ENCODE data around the gene RBM8A. TPM values are rescaled to one million over a fixed set of nuclear protein-coding genes. Genes with fewer than 3 reads are reported as not detected.

Gene RBM8A
- polyA plus RNA-seq (2013, experiment 1 of 2) = 161 TPM
- 144 TPM for polyA plus RNA-seq (2013, experiment 2 of 2)

GRCh38 chr1:145927063-145927886, at the start of gene RBM8A:
Gene RBM8A (minus strand): TSS chr1:145927484. CDS start chr1:145927426, 58 bp downstream.
- Histone ChIP-seq H3K9me3 (ENCODE audit: control insufficient read depth, low read length) (no peaks in the 10 kb centered on the region), H3K27ac (ENCODE audit: low read depth, low read length, severe bottlenecking) (peak within 1 kb of the TSS; percentile 89), H3K4me3 (ENCODE audit: extremely low read depth, insufficient read depth, low read length, poor library complexity, severe bottlenecking) (peak within 1 kb of the TSS; percentile 86), H3K36me3 (ENCODE audit: control insufficient read depth, insufficient read depth, low read length) (peaks cover 35% of the 10 kb centered on the region), H3K4me1 (ENCODE audit: control insufficient read depth, insufficient read depth, low read length, poor library complexity, severe bottlenecking) (no peaks in the 10 kb centered on the region)
- 0% methylated on average over 27 of the region's 41 CpGs for WGBS, 2 experiments (ENCODE audit: insufficient coverage in 2 of 2)

DNA sequence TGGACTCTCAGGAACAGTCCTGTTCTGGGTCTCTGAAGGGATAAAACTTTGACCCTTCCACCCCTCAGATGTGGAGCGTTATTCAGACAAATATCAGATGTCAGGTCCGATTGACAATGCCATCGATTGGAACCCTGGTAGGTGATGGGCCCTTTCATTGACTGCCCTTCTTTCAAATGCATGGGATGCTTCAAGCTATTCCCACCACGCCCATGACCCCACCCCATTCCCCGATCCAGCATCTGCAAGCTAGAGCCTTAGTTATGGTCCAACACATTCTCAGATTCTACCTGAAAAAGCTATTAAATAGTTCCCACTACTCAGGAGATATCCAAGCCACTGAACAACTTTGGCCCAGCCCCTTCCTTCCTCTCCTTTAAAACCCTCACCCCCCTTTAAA, 49.7 kb upstream of the RBM8A start:
- WGBS, 2 experiments (ENCODE audit: insufficient coverage in 2 of 2) = 79 to 81% methylated on average over 4 to 5 of the region's 5 CpGs
- H3K9me3 ChIP-seq (ENCODE audit: control insufficient read depth, low read length) = no peaks in the 10 kb centered on the region
- peaks cover 37% of the 10 kb centered on the region for H3K4me1 ChIP-seq (ENCODE audit: control insufficient read depth, insufficient read depth, low read length, poor library complexity, severe bottlenecking)
- H3K36me3 ChIP-seq (ENCODE audit: control insufficient read depth, insufficient read depth, low read length) = no peaks in the 10 kb centered on the region
- no peak overlapping the region for H3K4me3 ChIP-seq (ENCODE audit: extremely low read depth, insufficient read depth, low read length, poor library complexity, severe bottlenecking)
- no peak overlapping the region for H3K27ac ChIP-seq (ENCODE audit: low read depth, low read length, severe bottlenecking)

- H3K4me1 ChIP-seq (ENCODE audit: control insufficient read depth, insufficient read depth, low read length, poor library complexity, severe bottlenecking) = peaks cover 28% of the 10 kb centered on the region
- H3K36me3 ChIP-seq (ENCODE audit: control insufficient read depth, insufficient read depth, low read length) = no peaks in the 10 kb centered on the region
- no peak overlapping the region for H3K4me3 ChIP-seq (ENCODE audit: extremely low read depth, insufficient read depth, low read length, poor library complexity, severe bottlenecking)
- no peaks in the 10 kb centered on the region for H3K9me3 ChIP-seq (ENCODE audit: control insufficient read depth, low read length)
- WGBS, 2 experiments (ENCODE audit: insufficient coverage in 2 of 2) = 88 to 97% methylated on average over 4 of the region's 4 CpGs
- H3K27ac ChIP-seq (ENCODE audit: low read depth, low read length, severe bottlenecking) = no peak overlapping the region
Observed at GRCh38 chr1:145975216-145975615, 47.9 kb upstream of the RBM8A start.

- Histone ChIP-seq H3K27ac (ENCODE audit: low read depth, low read length, severe bottlenecking) (no peak overlapping the region), H3K4me3 (ENCODE audit: extremely low read depth, insufficient read depth, low read length, poor library complexity, severe bottlenecking) (no peak overlapping the region), H3K36me3 (ENCODE audit: control insufficient read depth, insufficient read depth, low read length) (no peaks in the 10 kb centered on the region), H3K4me1 (ENCODE audit: control insufficient read depth, insufficient read depth, low read length, poor library complexity, severe bottlenecking) (peaks cover 23% of the 10 kb centered on the region), H3K9me3 (ENCODE audit: control insufficient read depth, low read length) (no peaks in the 10 kb centered on the region)
- WGBS, 2 experiments (ENCODE audit: insufficient coverage in 2 of 2) = 96 to 100% methylated on average over 1 to 4 of the region's 7 CpGs
Observed at GRCh38 chr1:145974721-145975120, 47.4 kb upstream of the RBM8A start.

- Histone ChIP-seq H3K9me3 (ENCODE audit: control insufficient read depth, low read length) (peaks cover 4% of the 10 kb centered on the region), H3K4me3 (ENCODE audit: extremely low read depth, insufficient read depth, low read length, poor library complexity, severe bottlenecking) (no peak overlapping the region), H3K4me1 (ENCODE audit: control insufficient read depth, insufficient read depth, low read length, poor library complexity, severe bottlenecking) (peaks cover 6% of the 10 kb centered on the region), H3K36me3 (ENCODE audit: control insufficient read depth, insufficient read depth, low read length) (no peaks in the 10 kb centered on the region), H3K27ac (ENCODE audit: low read depth, low read length, severe bottlenecking) (no peak overlapping the region)
- WGBS, 2 experiments (ENCODE audit: insufficient coverage in 2 of 2) = 91 to 98% methylated on average over 4 of the region's 7 CpGs
Observed at GRCh38 chr1:145972580-145972979, 45.3 kb upstream of the RBM8A start.

GRCh38 chr1:145967288-145967687, 40.0 kb upstream of the RBM8A start:
- Histone ChIP-seq H3K4me1 (ENCODE audit: control insufficient read depth, insufficient read depth, low read length, poor library complexity, severe bottlenecking) (peaks cover 17% of the 10 kb centered on the region), H3K4me3 (ENCODE audit: extremely low read depth, insufficient read depth, low read length, poor library complexity, severe bottlenecking) (no peak overlapping the region), H3K27ac (ENCODE audit: low read depth, low read length, severe bottlenecking) (no peak overlapping the region), H3K36me3 (ENCODE audit: control insufficient read depth, insufficient read depth, low read length) (no peaks in the 10 kb centered on the region), H3K9me3 (ENCODE audit: control insufficient read depth, low read length) (peaks cover 7% of the 10 kb centered on the region)
- 78 to 100% methylated on average over 1 of the region's 2 CpGs for WGBS, 2 experiments (ENCODE audit: insufficient coverage in 2 of 2)

DNA sequence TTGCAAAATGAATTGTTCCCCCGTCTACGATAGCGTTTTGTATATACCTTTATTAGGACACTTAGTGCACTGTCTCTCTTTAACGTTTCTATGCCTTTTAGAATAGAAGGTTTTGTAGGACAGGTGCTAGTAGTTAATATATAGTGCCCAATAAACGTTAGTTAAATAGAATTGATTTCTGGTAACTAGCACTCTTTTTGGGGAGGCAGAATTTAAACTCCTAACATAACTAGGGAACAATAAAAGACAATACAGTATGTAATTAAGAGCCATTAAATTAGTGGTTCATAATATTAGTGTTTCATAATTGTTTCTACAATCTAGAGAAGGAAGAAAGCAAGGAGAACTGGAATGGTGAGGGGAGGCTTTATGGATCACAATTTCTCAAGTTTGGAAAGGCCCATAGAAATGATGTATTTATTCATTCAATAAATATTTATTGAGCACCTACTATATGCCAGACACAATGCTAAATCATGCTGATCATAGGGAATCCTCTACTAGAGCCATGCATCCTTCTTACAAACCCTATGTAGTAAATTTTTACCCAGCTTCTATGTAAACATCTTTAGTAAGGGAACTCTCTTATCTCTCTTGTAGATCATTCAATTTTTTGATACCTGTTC, 37.9 kb upstream of the RBM8A start:
- Histone ChIP-seq H3K27ac (ENCODE audit: low read depth, low read length, severe bottlenecking) (no peak overlapping the region), H3K4me1 (ENCODE audit: control insufficient read depth, insufficient read depth, low read length, poor library complexity, severe bottlenecking) (peaks cover 21% of the 10 kb centered on the region), H3K4me3 (ENCODE audit: extremely low read depth, insufficient read depth, low read length, poor library complexity, severe bottlenecking) (peak overlapping the region; percentile 60), H3K36me3 (ENCODE audit: control insufficient read depth, insufficient read depth, low read length) (no peaks in the 10 kb centered on the region), H3K9me3 (ENCODE audit: control insufficient read depth, low read length) (peaks cover 7% of the 10 kb centered on the region)
- 40% methylated on average over 3 of the region's 5 CpGs; no CpG with 5 or more reads in 1 of the 2 experiments for WGBS, 2 experiments (ENCODE audit: insufficient coverage in 2 of 2)

DNA sequence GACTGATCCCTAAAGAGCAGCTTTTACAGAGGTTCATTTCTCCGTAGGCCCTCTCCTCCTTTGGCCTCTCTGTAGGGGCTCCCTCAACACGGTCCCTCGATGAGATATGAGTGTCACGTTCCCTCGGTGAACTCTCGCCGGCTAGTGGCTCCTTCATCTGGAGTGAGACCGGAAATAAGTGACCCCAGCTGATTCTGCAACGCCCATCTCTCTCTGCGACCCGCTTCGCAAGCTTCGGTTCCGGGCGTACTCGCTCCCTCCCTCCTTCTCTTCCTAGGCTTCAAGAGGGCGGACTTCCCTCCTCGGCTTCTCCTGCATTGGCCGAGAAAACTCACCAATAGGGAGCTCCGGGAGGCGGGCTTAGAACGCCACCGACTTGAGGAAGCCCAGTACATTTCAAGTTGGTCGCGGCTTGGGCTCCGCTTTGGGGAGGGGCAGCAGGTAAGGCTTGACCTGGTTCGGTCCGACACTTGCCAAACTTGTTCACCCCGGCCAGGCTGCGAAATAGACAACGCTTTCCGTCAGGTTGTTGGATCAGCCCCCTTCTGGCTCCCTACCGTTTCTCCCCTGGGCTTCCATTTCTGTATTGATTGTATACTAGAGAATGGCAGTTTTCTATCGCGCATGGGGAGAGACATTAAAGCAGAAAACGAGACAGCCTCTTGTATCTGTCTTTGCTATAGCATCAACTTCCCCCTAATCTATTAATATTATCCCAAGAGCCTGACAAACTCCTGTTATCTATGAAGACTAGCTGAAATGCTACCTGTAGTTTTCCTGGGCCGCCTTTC, 37.2 kb upstream of the RBM8A start, which contains the start of the genes ANKRD34A and POLR3GL:
TSS of gene ANKRD34A (minus strand) at position 248 of the 791 bp plus-strand sequence. CDS start 2,816 bp downstream, outside the sequence.
TSS of gene POLR3GL (plus strand) at position 363 of the 791 bp plus-strand sequence. CDS start 10,176 bp downstream, outside the sequence.
- Histone ChIP-seq H3K9me3 (ENCODE audit: control insufficient read depth, low read length) (peaks cover 7% of the 10 kb centered on the region), H3K27ac (ENCODE audit: low read depth, low read length, severe bottlenecking) (peak within 1 kb of the TSS; percentile 71), H3K4me3 (ENCODE audit: extremely low read depth, insufficient read depth, low read length, poor library complexity, severe bottlenecking) (peak within 1 kb of the TSS; percentile 60), H3K36me3 (ENCODE audit: control insufficient read depth, insufficient read depth, low read length) (no peaks in the 10 kb centered on the region), H3K4me1 (ENCODE audit: control insufficient read depth, insufficient read depth, low read length, poor library complexity, severe bottlenecking) (peaks cover 21% of the 10 kb centered on the region)
- 3 to 4% methylated on average over 29 to 30 of the region's 37 CpGs for WGBS, 2 experiments (ENCODE audit: insufficient coverage in 2 of 2)

DNA sequence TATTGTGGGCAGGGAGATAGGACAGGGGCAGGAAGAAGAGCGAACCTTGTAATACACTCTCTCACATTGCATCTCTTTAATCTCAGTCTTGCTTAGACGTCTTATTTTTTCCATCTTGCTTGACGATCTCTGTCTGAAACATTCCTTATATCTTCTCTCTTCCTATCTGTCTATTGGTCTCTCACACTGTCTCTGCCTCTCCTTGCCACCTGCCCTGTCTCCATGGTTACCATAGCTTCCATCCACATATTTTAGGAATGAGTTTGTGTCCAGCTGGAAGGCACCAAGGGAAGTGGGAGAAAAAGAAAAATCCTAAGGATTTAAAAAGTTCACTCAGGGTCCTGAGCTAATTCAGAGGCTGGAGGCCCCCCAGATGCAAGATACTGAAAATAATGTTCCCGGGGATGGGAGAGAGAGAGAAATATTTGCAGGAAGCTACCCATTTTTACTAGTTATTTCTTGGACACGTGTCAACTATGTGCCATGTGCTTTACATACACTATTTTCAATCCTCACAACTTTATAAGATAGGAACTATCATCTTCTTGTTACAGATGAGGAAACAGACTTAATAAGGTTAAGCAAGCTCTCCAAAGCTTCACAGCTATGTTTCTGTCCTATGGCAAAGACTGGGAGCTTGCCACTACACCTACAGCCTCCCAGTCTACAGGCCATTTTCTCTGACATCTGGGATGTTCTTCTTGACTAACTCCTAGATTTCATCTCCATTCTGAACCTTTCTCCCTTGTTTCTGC, 36.2 kb upstream of the RBM8A start:
- Histone ChIP-seq H3K27ac (ENCODE audit: low read depth, low read length, severe bottlenecking) (peak overlapping the region; percentile 71), H3K4me3 (ENCODE audit: extremely low read depth, insufficient read depth, low read length, poor library complexity, severe bottlenecking) (peak overlapping the region; percentile 60), H3K9me3 (ENCODE audit: control insufficient read depth, low read length) (peaks cover 7% of the 10 kb centered on the region), H3K4me1 (ENCODE audit: control insufficient read depth, insufficient read depth, low read length, poor library complexity, severe bottlenecking) (peaks cover 23% of the 10 kb centered on the region), H3K36me3 (ENCODE audit: control insufficient read depth, insufficient read depth, low read length) (no peaks in the 10 kb centered on the region)
- WGBS, 2 experiments (ENCODE audit: insufficient coverage in 2 of 2) = 68 to 70% methylated on average over 3 of the region's 5 CpGs
